Loucy (cell line): ENCODE results near the gene PTPRN2.

ENCODE experiments used
- EZH2phosphoT487 ChIP-seq: fragments of 200-600 bp; IDR thresholded peaks from 2 replicates; pipeline ENCODE4 v1.6.1; 2018; ENCODE audit warnings: antibody characterized with exemption, mild to moderate bottlenecking, moderate library complexity, borderline replicate concordance
- TF ChIP-seq, protein P1 (sequence below): fragments of 200-600 bp; sonication (generic); conservative IDR thresholded peaks from 2 replicates; pipeline ENCODE4 v1.5.1; 2014; ENCODE audit warnings: mild to moderate bottlenecking, antibody characterized with exemption, low read length

- TF ChIP-seq, protein P1, sequence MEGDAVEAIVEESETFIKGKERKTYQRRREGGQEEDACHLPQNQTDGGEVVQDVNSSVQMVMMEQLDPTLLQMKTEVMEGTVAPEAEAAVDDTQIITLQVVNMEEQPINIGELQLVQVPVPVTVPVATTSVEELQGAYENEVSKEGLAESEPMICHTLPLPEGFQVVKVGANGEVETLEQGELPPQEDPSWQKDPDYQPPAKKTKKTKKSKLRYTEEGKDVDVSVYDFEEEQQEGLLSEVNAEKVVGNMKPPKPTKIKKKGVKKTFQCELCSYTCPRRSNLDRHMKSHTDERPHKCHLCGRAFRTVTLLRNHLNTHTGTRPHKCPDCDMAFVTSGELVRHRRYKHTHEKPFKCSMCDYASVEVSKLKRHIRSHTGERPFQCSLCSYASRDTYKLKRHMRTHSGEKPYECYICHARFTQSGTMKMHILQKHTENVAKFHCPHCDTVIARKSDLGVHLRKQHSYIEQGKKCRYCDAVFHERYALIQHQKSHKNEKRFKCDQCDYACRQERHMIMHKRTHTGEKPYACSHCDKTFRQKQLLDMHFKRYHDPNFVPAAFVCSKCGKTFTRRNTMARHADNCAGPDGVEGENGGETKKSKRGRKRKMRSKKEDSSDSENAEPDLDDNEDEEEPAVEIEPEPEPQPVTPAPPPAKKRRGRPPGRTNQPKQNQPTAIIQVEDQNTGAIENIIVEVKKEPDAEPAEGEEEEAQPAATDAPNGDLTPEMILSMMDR: no peak
- no peak for TF ChIP-seq EZH2phosphoT487
Measured at GRCh38 chr7:158367634-158367982, 220.0 kb downstream of the PTPRN2 start.
